CD4-positive, alpha-beta T cell (primary cell): ENCODE data around the gene RSF1. TPM values are rescaled to one million over a fixed set of nuclear protein-coding genes. Genes with fewer than 3 reads are reported as not detected.

Source experiments
- ATAC-seq: fragments of 200-7000 bp; cut with Tn5 transposase; one replicate; pipeline ENCODE4 v1.10.0; 2022; ENCODE audit warnings: mild to moderate bottlenecking; ENCODE audit not compliant: poor library complexity
- CTCF ChIA-PET: fragments of 350-600 bp; sonication (Branson Sonifier 250); formaldehyde crosslinking; loops from one replicate; lab custom pipeline; 2021; ENCODE audit warnings: antibody characterized with exemption, inconsistent platforms; lab: Charles Lee
- POLR2A ChIA-PET: fragments of 350-600 bp; sonication (Branson Sonifier 250); formaldehyde crosslinking; loops from one replicate; lab custom pipeline; 2021; ENCODE audit warnings: antibody characterized with exemption, inconsistent platforms; lab: Charles Lee
- DNase-seq, 14 experiments: peaks; one replicate each; pipeline ENCODE4 v3.0.0-alpha.2; 2013 to 2020; ENCODE audit warnings: mixed read lengths in 2 of 14
- H3K27ac ChIP-seq, 2 donors: one replicate each; pipeline versions ENCODE4 v1.5.1 to v1.7.0; 2013; ENCODE audit warnings: low read length in 2 of 2, low read depth in 1 of 2, mild to moderate bottlenecking in 1 of 2
- H3K27me3 ChIP-seq, 2 experiments: 1 replicate in 1 of 2; 2 replicates in 1 of 2; pipeline versions ENCODE4 v1.6.1 to v1.7.0; 2013; ENCODE audit warnings: low read length in 2 of 2, control low read depth in 1 of 2, mild to moderate bottlenecking in 1 of 2, moderate library complexity in 1 of 2; ENCODE audit not compliant: insufficient read depth in 2 of 2, control insufficient read depth in 1 of 2
- H3K36me3 ChIP-seq: one replicate; pipeline ENCODE4 v1.6.1; 2013; ENCODE audit warnings: low read length, control low read depth; ENCODE audit not compliant: insufficient read depth
- H3K4me1 ChIP-seq: one replicate; pipeline ENCODE4 v1.6.1; 2013; ENCODE audit warnings: low read length, control low read depth; ENCODE audit not compliant: insufficient read depth
- H3K4me3 ChIP-seq: one replicate; pipeline ENCODE4 v1.5.1; 2013; ENCODE audit warnings: mild to moderate bottlenecking, low read length, moderate library complexity
- H3K9me3 ChIP-seq, 2 experiments: 1 replicate in 1 of 2; 2 replicates in 1 of 2; pipeline versions ENCODE4 v1.6.1 to v1.7.0; 2013; ENCODE audit warnings: low read length in 2 of 2, mild to moderate bottlenecking in 2 of 2, control low read depth in 1 of 2, moderate library complexity in 1 of 2; ENCODE audit not compliant: control insufficient read depth in 1 of 2, insufficient read depth in 1 of 2
- H3K27ac Mint-ChIP-seq: one replicate; pipeline ENCODE4 v1.8.0; 2020; ENCODE audit warnings: mixed read lengths
- H3K27me3 Mint-ChIP-seq: one replicate; pipeline ENCODE4 v1.8.0; 2021; ENCODE audit warnings: mixed read lengths
- H3K36me3 Mint-ChIP-seq: one replicate; pipeline ENCODE4 v1.8.0; 2021; ENCODE audit warnings: low read depth, mixed read lengths
- H3K4me1 Mint-ChIP-seq: one replicate; pipeline ENCODE4 v1.8.0; 2021; ENCODE audit warnings: low read depth, mixed read lengths
- H3K4me3 Mint-ChIP-seq: one replicate; pipeline ENCODE4 v1.8.0; 2020; ENCODE audit warnings: mild to moderate bottlenecking, mixed read lengths
- H3K9me3 Mint-ChIP-seq: one replicate; pipeline ENCODE4 v1.8.0; 2020; ENCODE audit warnings: mixed read lengths
- intact Hi-C, 2 experiments: fragments of 100-400 bp; cut with DNase I in 1 of 2; cut with micrococcal nuclease in 1 of 2; formaldehyde crosslinking; loops; one replicate each; pipeline versions ENCODE4 v1.15.1 to v1.9.0; 2023 to 2025; cut with DNase I, micrococcal nuclease
- total RNA-seq, 174 experiments: library from RNA in 2 of 174; stranded (reverse) in 2 of 174; gene quantifications; one replicate each; pipeline ENCODE4 v1.2.3 and lab custom pipeline; 2021 to 2026
- TF ChIP-seq, protein P1 (sequence below): fragments of 200-600 bp; IDR thresholded peaks from one replicate; pipeline ENCODE4 v1.8.0; 2022; ENCODE audit warnings: antibody characterized with exemption, mild to moderate bottlenecking

Gene RSF1
- total RNA-seq, 2 experiments from 2014 or later = 87.7 to 91.9 TPM

DNA sequence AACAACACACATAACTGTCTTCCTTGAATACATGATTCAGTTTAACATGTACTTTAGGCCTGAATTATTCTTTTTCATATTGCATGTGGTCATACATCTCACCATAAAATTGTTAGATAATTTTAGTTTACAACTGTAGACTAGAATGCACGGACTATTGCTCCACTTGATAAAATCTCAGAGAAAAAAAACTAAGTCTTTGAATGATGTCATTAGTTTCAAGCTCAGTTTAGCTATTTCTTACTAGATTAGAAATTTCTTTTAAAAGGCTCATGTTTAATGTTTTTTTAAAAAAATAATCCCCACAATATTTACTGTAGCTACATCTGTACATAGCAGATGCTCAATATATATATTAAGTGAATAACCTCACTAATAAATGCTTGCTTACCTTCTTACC lies 5.1 kb downstream of the RSF1 start:
- TF ChIP-seq, protein P1, sequence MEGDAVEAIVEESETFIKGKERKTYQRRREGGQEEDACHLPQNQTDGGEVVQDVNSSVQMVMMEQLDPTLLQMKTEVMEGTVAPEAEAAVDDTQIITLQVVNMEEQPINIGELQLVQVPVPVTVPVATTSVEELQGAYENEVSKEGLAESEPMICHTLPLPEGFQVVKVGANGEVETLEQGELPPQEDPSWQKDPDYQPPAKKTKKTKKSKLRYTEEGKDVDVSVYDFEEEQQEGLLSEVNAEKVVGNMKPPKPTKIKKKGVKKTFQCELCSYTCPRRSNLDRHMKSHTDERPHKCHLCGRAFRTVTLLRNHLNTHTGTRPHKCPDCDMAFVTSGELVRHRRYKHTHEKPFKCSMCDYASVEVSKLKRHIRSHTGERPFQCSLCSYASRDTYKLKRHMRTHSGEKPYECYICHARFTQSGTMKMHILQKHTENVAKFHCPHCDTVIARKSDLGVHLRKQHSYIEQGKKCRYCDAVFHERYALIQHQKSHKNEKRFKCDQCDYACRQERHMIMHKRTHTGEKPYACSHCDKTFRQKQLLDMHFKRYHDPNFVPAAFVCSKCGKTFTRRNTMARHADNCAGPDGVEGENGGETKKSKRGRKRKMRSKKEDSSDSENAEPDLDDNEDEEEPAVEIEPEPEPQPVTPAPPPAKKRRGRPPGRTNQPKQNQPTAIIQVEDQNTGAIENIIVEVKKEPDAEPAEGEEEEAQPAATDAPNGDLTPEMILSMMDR = no peak
- peaks cover 0 to 4% of the 10 kb centered on the region in 2 experiments for H3K9me3 ChIP-seq
- peaks cover 26% of the 10 kb centered on the region for H3K36me3 ChIP-seq
- Mint-ChIP-seq H3K36me3 (peaks cover 62% of the 10 kb centered on the region), H3K4me3 (no peak overlapping the region), H3K27ac (no peak overlapping the region), H3K9me3 (peaks cover 2% of the 10 kb centered on the region), H3K27me3 (no peaks in the 10 kb centered on the region), H3K4me1 (peaks cover 64% of the 10 kb centered on the region)
- H3K4me1 ChIP-seq = peaks cover 33% of the 10 kb centered on the region
- H3K27ac ChIP-seq = no peak overlapping the region
- CTCF ChIA-PET = no interaction called here
- no peak overlapping the region for H3K4me3 ChIP-seq
- ATAC-seq = no peak
- no peak for DNase-seq
- POLR2A ChIA-PET = interaction anchor here (1.0 kb wide), 1 partner anchor 179 kb away, joined by 3 read pairs; the partner anchor contains the start of gene INTS4
- intact Hi-C loops = loop anchor here in 1 of 2 experiments (5.0 kb wide), 2 partner anchors 33 to 602 kb away; partner anchors contain the start of gene GAB2
- H3K27me3 ChIP-seq = no peaks in the 10 kb centered on the region

DNA sequence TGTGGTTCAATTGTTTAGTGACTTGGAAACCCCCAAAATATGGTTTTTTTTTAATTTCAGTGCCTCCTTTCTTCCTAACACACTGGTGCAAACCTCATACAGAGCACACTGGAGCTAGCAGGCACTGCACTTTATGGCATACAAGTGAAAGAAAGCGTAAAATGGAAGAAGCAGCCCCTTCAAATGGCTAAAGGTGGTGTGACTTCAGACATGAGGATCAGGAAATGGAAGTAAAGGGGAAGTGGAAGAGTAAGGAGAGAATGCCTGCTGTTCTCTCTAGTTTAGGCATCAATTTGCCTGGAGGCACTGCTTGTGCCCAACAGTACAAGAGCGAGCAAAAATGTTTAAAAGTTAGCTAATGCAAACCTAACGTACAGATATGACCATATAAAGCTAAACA lies 5.7 kb downstream of the RSF1 start:
- Mint-ChIP-seq H3K27me3 (no peaks in the 10 kb centered on the region), H3K9me3 (peaks cover 2% of the 10 kb centered on the region), H3K4me1 (peaks cover 70% of the 10 kb centered on the region), H3K4me3 (no peak overlapping the region), H3K27ac (no peak overlapping the region), H3K36me3 (peaks cover 66% of the 10 kb centered on the region)
- ChIA-PET POLR2A (interaction anchor here (1.0 kb wide), 1 partner anchor 180 kb away, joined by 3 read pairs; the partner anchor contains the start of gene INTS4), CTCF (no interaction called here)
- H3K27me3 ChIP-seq = no peaks in the 10 kb centered on the region
- H3K9me3 ChIP-seq = peaks cover 0 to 4% of the 10 kb centered on the region in 2 experiments
- H3K27ac ChIP-seq = no peak overlapping the region
- peaks cover 33% of the 10 kb centered on the region for H3K4me1 ChIP-seq
- TF ChIP-seq, protein P1 = no peak
- no peak for ATAC-seq
- H3K4me3 ChIP-seq = no peak overlapping the region
- H3K36me3 ChIP-seq = peaks cover 31% of the 10 kb centered on the region
- no peak for DNase-seq
- intact Hi-C loops = loop anchor here in 1 of 2 experiments (5.0 kb wide), 2 partner anchors 33 to 602 kb away; partner anchors contain the start of gene GAB2

DNA sequence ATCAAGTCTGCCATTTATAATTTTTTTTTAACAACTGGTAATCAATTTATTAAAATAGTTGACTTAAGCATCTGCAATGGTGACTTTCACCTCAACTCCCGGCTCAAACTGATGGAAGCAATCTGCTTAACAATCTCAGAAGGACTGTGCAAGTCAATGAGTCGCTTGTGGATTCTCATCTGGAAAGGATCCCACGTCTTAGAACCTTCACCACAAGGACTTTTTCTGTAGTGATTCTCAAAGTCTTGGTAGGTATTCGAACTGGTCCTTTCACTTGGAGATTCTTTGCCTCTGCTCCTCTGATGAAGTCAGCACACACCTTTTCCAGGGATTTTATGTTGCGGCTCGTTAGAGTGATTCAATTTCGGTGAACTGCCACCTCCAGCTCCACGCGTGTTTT lies 7.3 kb downstream of the RSF1 start:
- H3K36me3 Mint-ChIP-seq = peaks cover 66% of the 10 kb centered on the region
- ChIA-PET POLR2A (no interaction called here), CTCF (no interaction called here)
- Histone ChIP-seq H3K4me1 (peaks cover 24% of the 10 kb centered on the region), H3K36me3 (peaks cover 31% of the 10 kb centered on the region), H3K9me3 (peaks cover 0 to 4% of the 10 kb centered on the region in 2 experiments), H3K4me3 (no peak overlapping the region), H3K27me3 (no peaks in the 10 kb centered on the region), H3K27ac (no peak overlapping the region)
- H3K27ac Mint-ChIP-seq = no peak overlapping the region
- ATAC-seq (no peak), DNase-seq (no peak)
- peaks cover 2% of the 10 kb centered on the region for H3K9me3 Mint-ChIP-seq
- intact Hi-C loops = no loop called here
- no peaks in the 10 kb centered on the region for H3K27me3 Mint-ChIP-seq
- TF ChIP-seq, protein P1 = no peak
- peaks cover 70% of the 10 kb centered on the region for H3K4me1 Mint-ChIP-seq
- no peak overlapping the region for H3K4me3 Mint-ChIP-seq
